Activated CD4-positive, alpha-beta T cell treated with anti-CD3 and anti-CD28 coated beads for 48 hours (primary cell): ENCODE data around the gene CABCOCO1.
"Not testable (repeated sequence)": the region's sequence is repeated elsewhere in the genome, so short reads cannot be mapped to it uniquely, and the experiment has no call there.

Experiments used
- DNase-seq: peaks from one replicate; pipeline ENCODE4 v3.0.0-alpha.2; 2020

CABCOCO1 gene

DNA sequence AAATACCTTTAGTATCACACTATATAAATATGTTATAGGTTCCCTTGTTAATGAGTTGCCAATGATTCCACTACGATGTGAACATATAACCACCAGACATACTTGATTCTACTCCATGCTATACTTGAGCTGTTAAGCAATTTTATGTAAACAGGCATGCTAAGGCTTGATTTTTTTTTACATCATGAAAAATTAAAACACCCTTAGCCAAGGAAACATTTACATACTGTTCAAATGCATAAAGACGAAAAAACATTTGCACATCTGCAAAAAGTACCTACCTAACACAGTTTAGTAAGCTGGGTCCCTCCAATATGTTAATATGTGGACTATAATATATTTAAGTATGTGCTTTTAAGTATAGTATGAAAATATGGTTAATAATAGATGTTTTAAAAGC lies 9.0 kb upstream of the CABCOCO1 start:
- no peak for DNase-seq

DNA sequence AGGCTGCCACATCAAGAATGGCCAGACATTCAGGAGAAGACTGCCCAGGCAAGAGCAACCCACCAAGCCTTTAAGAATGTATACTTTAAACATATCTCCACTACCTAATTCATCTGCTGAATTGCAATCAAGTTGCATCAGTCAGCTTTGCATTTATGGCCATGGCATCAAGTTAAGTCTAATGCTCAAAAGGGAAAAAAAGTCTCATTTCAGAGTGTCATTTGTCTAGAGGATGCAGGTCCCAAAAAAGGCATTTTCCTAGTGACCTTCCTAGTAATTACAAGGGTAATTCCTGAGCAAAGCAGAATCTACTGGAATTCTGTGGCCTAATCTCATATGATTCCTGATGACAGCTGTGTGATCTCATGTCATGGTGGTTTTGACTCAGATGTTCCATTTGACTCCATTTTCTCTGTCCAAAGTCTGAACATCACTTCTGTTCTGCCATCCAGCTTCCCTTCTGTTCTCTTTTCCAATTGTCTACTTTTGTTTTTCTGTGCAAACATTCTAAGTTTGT lies 7.3 kb upstream of the CABCOCO1 start:
- no peak for DNase-seq

DNA sequence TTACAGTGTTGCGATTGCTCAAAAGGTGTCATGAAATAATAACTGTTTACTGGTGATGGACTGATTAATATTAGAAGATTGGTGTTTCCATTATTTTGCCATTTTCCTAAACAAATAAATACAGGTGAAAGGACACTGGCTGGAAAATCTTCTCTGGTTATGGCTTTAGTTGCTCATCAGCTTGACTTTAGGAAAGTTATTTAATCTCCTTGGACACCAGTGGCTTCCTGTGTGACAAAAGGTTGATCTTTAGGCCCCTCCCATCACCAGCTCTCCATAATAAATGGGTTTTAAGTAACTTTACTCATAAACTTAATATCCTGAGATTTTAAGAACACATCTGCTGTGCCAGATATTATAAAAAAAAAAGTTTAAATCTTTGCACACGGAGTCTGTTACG lies 737 bp downstream of the CABCOCO1 start:
- DNase-seq = no peak

DNA sequence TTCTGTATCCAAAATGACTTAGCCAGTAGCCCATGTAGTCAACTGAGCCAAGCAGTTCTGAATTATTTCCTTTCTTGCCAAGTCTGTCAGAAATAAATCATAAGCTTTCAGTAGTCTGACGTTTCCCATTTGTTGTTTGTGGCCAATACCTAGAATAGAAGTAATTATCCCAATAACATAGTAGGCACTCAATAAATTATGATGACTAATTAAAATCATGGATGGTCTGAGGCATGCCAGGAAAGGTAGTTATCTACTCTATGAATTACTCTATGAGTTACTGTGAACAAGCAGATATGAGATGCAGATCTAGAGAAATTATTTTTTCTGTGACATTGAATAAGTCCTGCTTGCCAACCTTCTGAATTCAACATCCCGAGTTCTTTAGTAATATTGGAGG lies 2.3 kb downstream of the CABCOCO1 start:
- DNase-seq = no peak

DNA sequence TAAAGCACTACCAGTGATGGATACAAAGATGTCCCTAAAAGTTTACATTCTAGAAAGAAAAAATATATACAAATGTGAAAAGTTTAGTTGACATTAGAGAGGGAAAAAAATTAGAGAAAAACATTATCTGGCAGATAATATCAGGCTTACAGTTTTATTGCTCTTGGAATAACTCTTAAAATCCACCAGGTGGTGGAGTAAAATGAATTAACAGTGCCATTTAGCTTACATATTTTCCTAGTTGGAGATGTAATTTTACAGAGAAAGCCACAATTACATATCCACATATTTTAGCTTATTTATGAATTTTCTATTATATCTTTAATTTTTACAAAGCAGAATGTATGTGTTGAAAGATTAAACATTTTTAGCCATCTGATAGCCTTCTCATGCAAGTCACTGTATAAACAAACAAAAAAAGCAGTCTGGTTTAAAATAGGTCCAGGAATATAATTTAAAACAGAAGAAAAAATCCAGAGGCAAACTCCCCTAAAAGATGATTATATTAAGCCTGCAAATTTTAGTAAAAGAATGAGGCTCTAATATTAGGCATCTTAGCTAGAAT lies 6.5 kb downstream of the CABCOCO1 start:
- DNase-seq = no peak

DNA sequence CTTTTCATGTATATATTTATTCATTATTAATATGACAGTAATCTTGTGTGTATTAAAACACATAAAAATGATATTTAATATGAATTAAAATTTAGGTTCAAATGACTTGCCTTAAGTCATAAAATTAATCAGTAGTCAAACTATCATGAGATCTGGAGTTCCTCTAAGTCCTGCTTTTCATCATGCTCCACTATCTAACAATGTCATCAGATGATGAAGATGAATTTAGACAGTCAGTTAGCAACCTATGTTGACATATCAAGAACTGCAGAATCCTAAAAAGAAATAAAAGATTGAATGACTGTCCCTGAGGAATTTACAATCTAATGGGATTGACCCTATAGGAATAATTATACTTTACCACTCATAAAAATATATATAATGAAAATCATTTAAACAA lies 7.1 kb downstream of the CABCOCO1 start:
- no peak for DNase-seq

- DNase-seq = no peak
Measured at GRCh38 chr10:61673360-61673759, 10.6 kb downstream of the CABCOCO1 start.

DNA sequence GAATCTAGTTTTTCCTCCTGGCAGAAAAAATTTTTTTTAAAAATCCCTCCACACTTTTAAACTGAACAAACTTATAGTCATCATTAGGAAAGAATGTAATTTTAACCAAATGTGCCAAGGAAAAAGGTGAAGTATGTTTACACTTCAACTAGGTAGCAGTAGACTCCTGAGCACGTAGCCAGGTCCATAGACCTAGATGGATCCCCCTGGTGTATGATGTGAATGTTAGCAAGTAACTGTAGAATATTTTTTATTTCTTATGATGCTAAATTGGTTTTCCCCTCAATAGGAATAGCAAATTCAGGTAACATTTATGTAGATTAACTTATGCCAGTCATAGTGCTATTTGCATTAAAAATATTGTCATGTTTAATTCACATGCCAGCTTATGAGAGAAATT lies 19.6 kb downstream of the CABCOCO1 start:
- no peak for DNase-seq

- no peak for DNase-seq
Measured at GRCh38 chr10:61683319-61683718, 20.6 kb downstream of the CABCOCO1 start.

DNA sequence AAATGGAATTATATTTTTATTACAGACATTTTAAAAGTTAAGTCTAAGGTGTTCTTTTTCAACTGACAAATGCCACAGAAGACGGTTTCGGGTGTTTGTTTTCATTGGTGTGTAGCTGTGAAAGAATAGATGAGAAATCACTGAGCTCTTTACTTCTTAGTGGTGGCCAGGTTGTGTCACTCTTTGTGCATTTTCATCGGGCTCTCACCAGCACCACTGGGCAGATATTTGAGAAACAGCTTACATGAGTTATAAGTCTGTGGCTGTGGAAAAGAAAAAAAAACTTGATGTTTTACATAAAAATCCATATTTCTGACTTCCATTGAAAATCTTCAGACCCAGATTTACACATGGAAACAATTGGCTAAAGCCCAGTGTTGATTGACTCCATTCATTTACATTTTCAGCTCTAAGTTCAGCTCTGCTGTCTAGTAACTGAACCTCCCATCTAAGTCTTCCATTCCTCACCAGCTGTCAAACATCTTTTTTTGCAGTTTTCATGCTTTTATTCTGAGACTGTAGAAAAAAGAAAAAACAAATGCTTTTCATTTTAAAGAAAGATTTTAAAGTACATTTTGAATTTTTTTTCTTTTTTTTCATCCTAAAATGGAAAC lies 22.3 kb downstream of the CABCOCO1 start:
- DNase-seq = no peak

DNA sequence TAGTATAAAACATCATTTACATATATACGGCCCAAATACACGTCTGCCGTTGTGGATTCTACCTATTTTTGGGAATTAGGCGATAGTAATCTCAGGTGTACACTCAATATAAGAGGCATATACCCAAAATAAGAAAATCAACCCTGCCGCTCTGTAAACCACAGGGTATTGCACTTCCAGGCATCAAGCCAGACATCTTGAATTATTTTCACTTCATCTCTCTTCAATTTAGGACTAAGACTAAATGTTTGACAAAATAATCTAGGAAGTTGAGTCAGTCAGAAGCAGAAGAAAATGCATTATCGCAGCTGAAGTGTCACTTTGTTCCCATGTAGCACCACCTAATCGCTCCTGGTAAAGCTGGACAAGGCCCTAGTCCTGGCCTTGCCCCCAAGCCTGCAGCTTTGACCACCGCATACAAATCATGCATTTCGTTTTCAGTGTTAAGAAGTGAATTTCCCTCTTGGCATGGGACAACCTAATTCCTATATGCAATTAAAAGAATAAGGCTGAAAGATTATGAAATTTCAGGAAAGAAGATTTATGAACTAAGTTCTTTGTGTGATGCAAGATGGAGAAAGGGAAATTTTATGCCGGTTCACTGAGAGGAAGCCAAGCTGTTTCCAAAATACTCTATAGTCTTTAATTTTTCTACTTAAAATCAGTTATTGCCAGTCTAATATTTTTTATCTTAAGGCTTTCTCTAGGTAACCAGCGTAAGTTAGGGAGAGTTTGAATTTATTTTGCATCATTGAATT lies 26.0 kb downstream of the CABCOCO1 start:
- no peak for DNase-seq

DNA sequence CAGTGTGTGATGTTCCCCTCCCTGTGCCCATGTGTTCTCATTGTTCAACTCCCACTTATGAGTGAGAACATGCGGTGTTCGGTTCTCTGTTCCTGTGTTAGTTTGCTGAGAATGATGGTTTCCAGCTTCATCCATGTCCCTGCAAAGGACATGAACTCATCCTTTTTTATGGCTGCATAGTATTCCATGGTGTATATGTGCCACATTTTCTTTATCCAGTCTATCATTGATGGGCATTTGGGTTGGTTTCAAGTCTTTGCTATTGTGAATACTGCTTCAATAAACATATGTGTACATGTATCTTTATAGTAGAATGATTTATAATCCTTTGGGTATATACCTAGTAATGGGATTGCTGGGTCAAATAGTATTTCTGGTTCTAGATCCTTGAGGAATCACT lies 28.9 kb downstream of the CABCOCO1 start:
- not testable (repeated sequence) for DNase-seq

- no peak for DNase-seq
Measured at GRCh38 chr10:61692447-61693010, 29.8 kb downstream of the CABCOCO1 start.

GRCh38 chr10:61698968-61699655 lies 36.4 kb downstream of the CABCOCO1 start:
- no peak for DNase-seq

DNA sequence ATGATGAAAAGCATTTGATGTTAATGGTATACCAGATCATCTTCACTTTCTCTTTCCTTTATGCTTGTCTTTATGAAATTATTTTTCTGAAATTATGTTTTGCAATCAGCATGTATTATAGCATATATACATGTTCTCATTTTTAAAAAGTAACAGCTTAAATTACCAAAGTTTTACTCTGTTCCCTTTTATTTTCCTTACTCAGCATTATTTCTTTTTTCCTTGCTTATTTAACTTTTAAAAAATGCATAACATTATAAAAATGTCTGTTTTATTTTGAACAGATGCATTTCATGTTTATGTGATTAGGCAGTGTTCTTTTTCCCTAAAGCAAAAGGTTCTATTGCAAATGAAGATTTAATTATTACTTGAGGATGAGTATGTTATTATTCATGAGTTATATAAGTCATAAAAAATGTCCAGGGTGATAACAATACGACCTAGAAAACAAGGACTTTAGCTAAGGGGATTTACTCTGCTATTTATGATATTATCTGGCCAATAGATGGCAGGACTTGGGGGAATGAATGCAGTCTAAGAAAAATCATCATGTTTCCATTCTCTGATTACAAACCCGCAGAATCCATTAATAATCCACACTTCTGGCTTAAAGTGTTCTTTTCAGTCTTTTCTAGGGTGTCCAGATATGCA lies 38.5 kb downstream of the CABCOCO1 start:
- no peak for DNase-seq

GRCh38 chr10:61701706-61702105 lies 39.0 kb downstream of the CABCOCO1 start:
- no peak for DNase-seq

DNA sequence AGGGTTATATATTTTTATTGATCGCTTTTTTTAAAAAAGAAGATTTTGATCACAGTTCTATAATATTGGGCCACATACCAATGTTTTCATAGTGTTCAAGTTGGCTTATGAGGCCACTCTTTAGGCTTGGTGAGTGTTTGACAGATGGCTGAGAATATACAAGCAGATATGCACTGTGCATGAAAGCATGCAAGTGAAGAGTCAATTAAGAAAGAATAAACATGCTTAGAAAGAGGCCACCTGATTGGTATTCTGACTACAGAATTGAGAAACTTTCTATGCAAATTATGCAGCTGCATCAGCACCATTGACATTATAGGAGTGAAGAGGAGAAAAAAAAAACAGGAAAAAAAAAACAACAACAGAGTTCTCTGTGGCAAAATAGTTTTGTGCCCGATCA lies 39.9 kb downstream of the CABCOCO1 start:
- no peak for DNase-seq

DNA sequence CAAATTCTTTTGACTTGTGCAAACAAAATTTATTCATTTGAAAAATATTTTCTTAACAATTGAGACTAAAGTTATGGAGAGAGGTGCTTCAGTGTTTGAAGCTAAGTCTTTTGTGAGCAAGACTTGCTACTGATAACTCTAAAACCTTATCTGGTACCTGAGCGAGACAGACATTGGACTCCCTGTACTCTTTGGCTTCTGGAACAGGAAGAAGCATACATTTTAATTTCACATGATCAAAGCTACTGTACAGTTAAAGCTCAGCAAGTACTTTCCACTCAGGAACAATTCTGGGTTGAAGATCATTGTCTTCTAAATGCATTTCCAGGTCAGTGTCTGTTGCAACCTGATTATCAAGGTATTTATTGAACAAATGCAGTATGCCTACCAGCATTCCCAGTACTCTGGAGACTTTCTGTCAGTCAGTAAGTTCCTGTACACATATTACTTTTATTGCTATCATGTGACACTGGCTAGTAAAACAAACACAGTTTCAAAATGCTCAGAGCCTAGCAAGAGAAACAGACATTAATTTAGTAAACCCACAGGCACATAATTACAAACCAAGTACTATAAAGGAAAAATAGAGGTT lies 42.4 kb downstream of the CABCOCO1 start:
- no peak for DNase-seq

GRCh38 chr10:61708846-61709245 lies 46.1 kb downstream of the CABCOCO1 start:
- no peak for DNase-seq

- not testable (repeated sequence) for DNase-seq
Measured at GRCh38 chr10:61712105-61712504, 49.4 kb downstream of the CABCOCO1 start.

GRCh38 chr10:61719475-61719874 lies 56.7 kb downstream of the CABCOCO1 start:
- not testable (repeated sequence) for DNase-seq

DNA sequence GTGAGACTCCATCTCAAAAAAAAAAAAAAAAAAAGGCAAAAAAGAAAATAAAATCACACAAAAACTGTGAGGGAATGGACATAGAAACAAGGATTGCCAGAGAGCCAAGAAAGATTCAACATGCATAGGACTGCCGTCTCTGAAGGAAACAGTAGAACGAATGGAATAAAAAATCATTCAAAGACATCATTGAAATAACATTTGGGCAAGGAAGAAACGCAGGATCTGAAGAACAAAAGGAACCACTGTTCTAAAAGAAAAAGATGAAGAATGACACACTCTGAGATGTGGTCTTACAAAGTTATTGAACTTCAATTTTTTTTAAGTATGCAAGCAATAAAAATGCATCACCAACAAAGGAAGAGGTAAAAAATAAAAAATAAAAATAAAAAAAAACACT lies 57.2 kb downstream of the CABCOCO1 start:
- no peak for DNase-seq
